GM18499 (cell line): ENCODE data around the gene MAST4.

Experiments
- ATAC-seq: cut with Tn5 transposase; IDR thresholded peaks from one replicate; pipeline ENCODE4 v1.9.1; 2021; ENCODE audit warnings: moderate number of reproducible peaks; ENCODE audit not compliant: insufficient read depth, unreplicated experiment

Gene MAST4

GRCh38 chr5:67050635-67051034 lies 454.4 kb downstream of the MAST4 start:
- ATAC-seq = no peak

GRCh38 chr5:67051164-67051563 lies 455.0 kb downstream of the MAST4 start:
- no peak for ATAC-seq

GRCh38 chr5:67052034-67052433 lies 455.8 kb downstream of the MAST4 start:
- ATAC-seq = no peak

- ATAC-seq = no peak
Observed at GRCh38 chr5:67053229-67053628, 457.0 kb downstream of the MAST4 start.

GRCh38 chr5:67058998-67059743 lies 463.0 kb downstream of the MAST4 start:
- no peak for ATAC-seq

- no peak for ATAC-seq
Observed at GRCh38 chr5:67059744-67060490, 463.7 kb downstream of the MAST4 start.

GRCh38 chr5:67061511-67061910 lies 465.3 kb downstream of the MAST4 start:
- no peak for ATAC-seq

- no peak for ATAC-seq
Observed at GRCh38 chr5:67063055-67063454, 466.9 kb downstream of the MAST4 start.

- ATAC-seq = no peak
Observed at GRCh38 chr5:67063791-67064190, 467.6 kb downstream of the MAST4 start.

GRCh38 chr5:67065237-67065636 lies 469.0 kb downstream of the MAST4 start:
- no peak for ATAC-seq

GRCh38 chr5:67065696-67066095 lies 469.5 kb downstream of the MAST4 start:
- ATAC-seq = no peak

- ATAC-seq = no peak
Observed at GRCh38 chr5:67066815-67067214, 470.6 kb downstream of the MAST4 start.

GRCh38 chr5:67073045-67073680 lies 477.0 kb downstream of the MAST4 start:
- no peak for ATAC-seq

- ATAC-seq = no peak
Observed at GRCh38 chr5:67077296-67077695, 481.1 kb downstream of the MAST4 start.

GRCh38 chr5:67081261-67081660 lies 485.1 kb downstream of the MAST4 start:
- no peak for ATAC-seq

- ATAC-seq = no peak
Observed at GRCh38 chr5:67082941-67083340, 486.7 kb downstream of the MAST4 start.

- ATAC-seq = no peak
Observed at GRCh38 chr5:67085616-67086015, 489.4 kb downstream of the MAST4 start.

- ATAC-seq = no peak
Observed at GRCh38 chr5:67089200-67089725, 493.1 kb downstream of the MAST4 start.

GRCh38 chr5:67090040-67090439 lies 493.8 kb downstream of the MAST4 start:
- ATAC-seq = no peak

- ATAC-seq = no peak
Observed at GRCh38 chr5:67090593-67090992, 494.4 kb downstream of the MAST4 start.

- ATAC-seq = no peak
Observed at GRCh38 chr5:67092535-67092934, 496.3 kb downstream of the MAST4 start.
